A673 (cell line): Measurements from ENCODE around the gene TMEM221.

ENCODE experiments used
- CTCF ChIP-seq: fragments of 300-800, 200-600 bp; sonication (generic); conservative IDR thresholded peaks from 2 replicates; pipeline ENCODE4 v1.5.1; 2017; ENCODE audit warnings: low read depth, mild to moderate bottlenecking, antibody characterized with exemption, low read length, moderate library complexity, mixed read lengths
- EZH2 ChIP-seq: fragments of 200-600 bp; sonication (generic); IDR thresholded peaks from 2 replicates; pipeline ENCODE4 v1.6.1; 2017; ENCODE audit warnings: borderline replicate concordance, low read depth, mild to moderate bottlenecking, mixed read lengths, antibody characterized with exemption, low read length; ENCODE audit not compliant: poor library complexity, severe bottlenecking

GRCh38 chr19:17404015-17404414 is 44.5 kb downstream of the TMEM221 start:
- TF ChIP-seq CTCF (no peak), EZH2 (no peak)
